ENCODE data around the gene FRAS1. TPM values are rescaled to one million over a fixed set of nuclear protein-coding genes. Genes with fewer than 3 reads are reported as not detected.

The FRAS1 gene
- polyA plus RNA-seq, 2 of the 4 experiments (the other 2 are of a cell fraction) = 2.3 to 5.8 TPM

DNA sequence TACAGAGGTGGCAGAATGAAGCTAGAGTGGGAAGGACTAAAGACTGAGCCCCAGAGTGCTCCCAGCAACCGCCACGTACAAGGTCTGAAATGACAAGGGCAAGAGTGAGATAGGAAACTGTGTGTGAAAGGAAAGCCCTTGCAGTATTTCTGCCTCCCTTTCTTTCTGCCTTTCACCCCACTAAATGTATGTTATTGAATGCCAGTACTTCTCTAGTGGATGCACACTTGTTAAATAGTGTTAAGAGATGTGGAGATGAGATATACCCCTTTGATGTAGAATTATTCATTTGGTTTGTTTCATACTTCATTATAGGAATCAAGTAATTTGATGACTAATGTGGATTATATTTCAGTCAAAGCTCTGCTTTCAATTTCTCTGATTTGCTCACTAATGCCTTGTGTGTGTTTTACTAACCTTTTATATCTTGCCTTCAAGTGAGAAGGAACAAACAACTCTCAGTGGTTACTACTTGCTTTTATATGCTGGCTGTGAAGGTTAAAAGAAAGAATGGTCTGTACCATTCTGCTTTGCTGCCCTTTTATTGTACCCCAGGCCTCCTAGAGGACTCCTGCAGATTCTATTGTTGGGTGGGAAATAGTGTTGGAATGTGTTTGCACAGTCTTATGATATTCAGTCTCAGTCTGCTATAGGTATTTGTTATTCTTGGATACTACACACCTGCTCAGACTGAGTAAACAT is 486.5 kb downstream of the FRAS1 start:
- ChIA-PET POLR2A (no interaction called here), CTCF (no interaction called here)
- Histone ChIP-seq H3K4me1 (peaks cover 46% of the 10 kb centered on the region), H3K27ac (peak overlapping the region; percentile 73 to 79), H3K9me3 (no peaks in the 10 kb centered on the region), H3K4me3 (no peak overlapping the region), H3K4me2 (peak overlapping the region; percentile 69; the same call in 2 of the 3 replicates)
- no peak for FAIRE-seq
- WGBS (ENCODE audit: missing lambda C conversion rate) = 97% methylated on average over 2 of the region's 2 CpGs
- TF ChIP-seq, protein P1, sequence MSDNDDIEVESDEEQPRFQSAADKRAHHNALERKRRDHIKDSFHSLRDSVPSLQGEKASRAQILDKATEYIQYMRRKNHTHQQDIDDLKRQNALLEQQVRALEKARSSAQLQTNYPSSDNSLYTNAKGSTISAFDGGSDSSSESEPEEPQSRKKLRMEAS (IDR thresholded peaks at IDR 0.05) = no peak
- TF ChIP-seq RCOR1 (IDR thresholded peaks at IDR 0.05; ENCODE audit: low read depth, low read length) = no peak
- TF ChIP-seq NR3C1 (IDR thresholded peaks at IDR 0.05) = no peak
- TF ChIP-seq CEBPB (IDR thresholded peaks at IDR 0.05) = no peak
- no peak for TF ChIP-seq GATA3 (IDR thresholded peaks at IDR 0.05; ENCODE audit: borderline replicate concordance)
- TF ChIP-seq POLR2AphosphoS2 (conservative IDR thresholded peaks at IDR 0.05; ENCODE audit: low read length) = no peak
- DNase-seq (ENCODE audit: low read depth in 1 of 2, low spot score in 1 of 2) = no peak
- ATAC-seq = no peak

- CTCF ChIA-PET = interaction anchor here (0.6 to 1.9 kb wide), 2 partner anchors 49 to 485 kb away, joined by 3 to 4 read pairs; no protein-coding TSS in a partner anchor
- 56% methylated on average over 2 of the region's 2 CpGs for WGBS (ENCODE audit: missing lambda C conversion rate)
- H3K4me2 ChIP-seq = peak overlapping the region; percentile 69; the same call in 1 of the 3 replicates
- H3K9me3 ChIP-seq = no peaks in the 10 kb centered on the region
- TF ChIP-seq MAFK (IDR thresholded peaks at IDR 0.05; ENCODE audit: partially characterized antibody) = peak; percentile 18
- TF ChIP-seq FOXS1 (CRISPR knock-in tag; IDR thresholded peaks at IDR 0.05) = no peak
- H3K4me3 ChIP-seq = no peak overlapping the region
- DNase-seq (ENCODE audit: low read depth in 1 of 2, low spot score in 1 of 2) (no peak), ATAC-seq (no peak), FAIRE-seq (no peak)
- POLR2A ChIA-PET = no interaction called here
- H3K27ac ChIP-seq = peak overlapping the region; percentile 49 to 73; a peak in 2 of 6 replicates
- peaks cover 46% of the 10 kb centered on the region for H3K4me1 ChIP-seq
Observed at GRCh38 chr4:78544678-78545077, 487.6 kb downstream of the FRAS1 start.

GRCh38 chr4:78545275-78546246 is 488.4 kb downstream of the FRAS1 start:
- Histone ChIP-seq H3K4me2 (peak overlapping the region; percentile 69; the same call in 1 of the 3 replicates), H3K4me3 (no peak overlapping the region), H3K27ac (peak overlapping the region; percentile 73 to 75; a peak in 4 of 6 replicates), H3K9me3 (no peaks in the 10 kb centered on the region), H3K4me1 (peaks cover 46% of the 10 kb centered on the region)
- DNase-seq (ENCODE audit: low read depth in 1 of 2, low spot score in 1 of 2) = no peak
- TF ChIP-seq MYC (IDR thresholded peaks at IDR 0.05; ENCODE audit: borderline replicate concordance, low read length) (no peak), CHD4 (IDR thresholded peaks at IDR 0.05; ENCODE audit: borderline replicate concordance) (no peak), POLR2AphosphoS2 (conservative IDR thresholded peaks at IDR 0.05; ENCODE audit: low read length) (no peak), HDAC2 (IDR thresholded peaks at IDR 0.05) (no peak), TFCP2L1 (CRISPR knock-in tag; IDR thresholded peaks at IDR 0.05) (no peak), ZFP36 (IDR thresholded peaks at IDR 0.05; ENCODE audit: borderline replicate concordance, partially characterized antibody) (no peak), ELK1 (IDR thresholded peaks at IDR 0.05; ENCODE audit: low read depth, low read length) (no peak), NFE2L2 (conservative IDR thresholded peaks at IDR 0.05; ENCODE audit: low read length) (no peak)
- TF ChIP-seq, protein P2, sequence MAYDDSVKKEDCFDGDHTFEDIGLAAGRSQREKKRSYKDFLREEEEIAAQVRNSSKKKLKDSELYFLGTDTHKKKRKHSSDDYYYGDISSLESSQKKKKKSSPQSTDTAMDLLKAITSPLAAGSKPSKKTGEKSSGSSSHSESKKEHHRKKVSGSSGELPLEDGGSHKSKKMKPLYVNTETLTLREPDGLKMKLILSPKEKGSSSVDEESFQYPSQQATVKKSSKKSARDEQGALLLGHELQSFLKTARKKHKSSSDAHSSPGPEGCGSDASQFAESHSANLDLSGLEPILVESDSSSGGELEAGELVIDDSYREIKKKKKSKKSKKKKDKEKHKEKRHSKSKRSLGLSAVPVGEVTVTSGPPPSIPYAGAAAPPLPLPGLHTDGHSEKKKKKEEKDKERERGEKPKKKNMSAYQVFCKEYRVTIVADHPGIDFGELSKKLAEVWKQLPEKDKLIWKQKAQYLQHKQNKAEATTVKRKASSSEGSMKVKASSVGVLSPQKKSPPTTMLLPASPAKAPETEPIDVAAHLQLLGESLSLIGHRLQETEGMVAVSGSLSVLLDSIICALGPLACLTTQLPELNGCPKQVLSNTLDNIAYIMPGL (CRISPR knock-in tag; IDR thresholded peaks at IDR 0.05; ENCODE audit: borderline replicate concordance) = no peak
- TF ChIP-seq, protein P3, sequence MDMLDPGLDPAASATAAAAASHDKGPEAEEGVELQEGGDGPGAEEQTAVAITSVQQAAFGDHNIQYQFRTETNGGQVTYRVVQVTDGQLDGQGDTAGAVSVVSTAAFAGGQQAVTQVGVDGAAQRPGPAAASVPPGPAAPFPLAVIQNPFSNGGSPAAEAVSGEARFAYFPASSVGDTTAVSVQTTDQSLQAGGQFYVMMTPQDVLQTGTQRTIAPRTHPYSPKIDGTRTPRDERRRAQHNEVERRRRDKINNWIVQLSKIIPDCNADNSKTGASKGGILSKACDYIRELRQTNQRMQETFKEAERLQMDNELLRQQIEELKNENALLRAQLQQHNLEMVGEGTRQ (IDR thresholded peaks at IDR 0.05) = no peak
- TF ChIP-seq, protein P4, sequence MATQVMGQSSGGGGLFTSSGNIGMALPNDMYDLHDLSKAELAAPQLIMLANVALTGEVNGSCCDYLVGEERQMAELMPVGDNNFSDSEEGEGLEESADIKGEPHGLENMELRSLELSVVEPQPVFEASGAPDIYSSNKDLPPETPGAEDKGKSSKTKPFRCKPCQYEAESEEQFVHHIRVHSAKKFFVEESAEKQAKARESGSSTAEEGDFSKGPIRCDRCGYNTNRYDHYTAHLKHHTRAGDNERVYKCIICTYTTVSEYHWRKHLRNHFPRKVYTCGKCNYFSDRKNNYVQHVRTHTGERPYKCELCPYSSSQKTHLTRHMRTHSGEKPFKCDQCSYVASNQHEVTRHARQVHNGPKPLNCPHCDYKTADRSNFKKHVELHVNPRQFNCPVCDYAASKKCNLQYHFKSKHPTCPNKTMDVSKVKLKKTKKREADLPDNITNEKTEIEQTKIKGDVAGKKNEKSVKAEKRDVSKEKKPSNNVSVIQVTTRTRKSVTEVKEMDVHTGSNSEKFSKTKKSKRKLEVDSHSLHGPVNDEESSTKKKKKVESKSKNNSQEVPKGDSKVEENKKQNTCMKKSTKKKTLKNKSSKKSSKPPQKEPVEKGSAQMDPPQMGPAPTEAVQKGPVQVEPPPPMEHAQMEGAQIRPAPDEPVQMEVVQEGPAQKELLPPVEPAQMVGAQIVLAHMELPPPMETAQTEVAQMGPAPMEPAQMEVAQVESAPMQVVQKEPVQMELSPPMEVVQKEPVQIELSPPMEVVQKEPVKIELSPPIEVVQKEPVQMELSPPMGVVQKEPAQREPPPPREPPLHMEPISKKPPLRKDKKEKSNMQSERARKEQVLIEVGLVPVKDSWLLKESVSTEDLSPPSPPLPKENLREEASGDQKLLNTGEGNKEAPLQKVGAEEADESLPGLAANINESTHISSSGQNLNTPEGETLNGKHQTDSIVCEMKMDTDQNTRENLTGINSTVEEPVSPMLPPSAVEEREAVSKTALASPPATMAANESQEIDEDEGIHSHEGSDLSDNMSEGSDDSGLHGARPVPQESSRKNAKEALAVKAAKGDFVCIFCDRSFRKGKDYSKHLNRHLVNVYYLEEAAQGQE (IDR thresholded peaks at IDR 0.05) = no peak
- TF ChIP-seq, protein P5, sequence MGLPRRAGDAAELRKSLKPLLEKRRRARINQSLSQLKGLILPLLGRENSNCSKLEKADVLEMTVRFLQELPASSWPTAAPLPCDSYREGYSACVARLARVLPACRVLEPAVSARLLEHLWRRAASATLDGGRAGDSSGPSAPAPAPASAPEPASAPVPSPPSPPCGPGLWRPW (IDR thresholded peaks at IDR 0.05) = no peak
- TF ChIP-seq, protein P6, sequence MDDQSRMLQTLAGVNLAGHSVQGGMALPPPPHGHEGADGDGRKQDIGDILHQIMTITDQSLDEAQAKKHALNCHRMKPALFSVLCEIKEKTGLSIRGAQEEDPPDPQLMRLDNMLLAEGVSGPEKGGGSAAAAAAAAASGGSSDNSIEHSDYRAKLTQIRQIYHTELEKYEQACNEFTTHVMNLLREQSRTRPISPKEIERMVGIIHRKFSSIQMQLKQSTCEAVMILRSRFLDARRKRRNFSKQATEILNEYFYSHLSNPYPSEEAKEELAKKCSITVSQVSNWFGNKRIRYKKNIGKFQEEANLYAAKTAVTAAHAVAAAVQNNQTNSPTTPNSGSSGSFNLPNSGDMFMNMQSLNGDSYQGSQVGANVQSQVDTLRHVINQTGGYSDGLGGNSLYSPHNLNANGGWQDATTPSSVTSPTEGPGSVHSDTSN (IDR thresholded peaks at IDR 0.05) = no peak
- ChIA-PET CTCF (interaction anchor here (0.6 to 1.9 kb wide), 2 partner anchors 48 to 486 kb away, joined by 3 to 4 read pairs; no protein-coding TSS in a partner anchor), POLR2A (no interaction called here)
- no peak for ATAC-seq
- no peak for FAIRE-seq
- whole genome bisulfite sequencing (ENCODE audit: missing lambda C conversion rate) = 78% methylated on average over 5 of the region's 5 CpGs
